Fibroblast of lung (primary cell): ENCODE data around the gene AK4. TPM values are rescaled to one million over a fixed set of nuclear protein-coding genes. Genes with fewer than 3 reads are reported as not detected.

ENCODE experiments used
- DNase-seq, 2 donors: peaks; one replicate each; pipeline versions ENCODE4 v3.0.0 to v3.0.0-alpha.2; 2010; ENCODE audit warnings: low read depth in 2 of 2
- H2AFZ ChIP-seq: 2 replicates; pipeline ENCODE4 v1.5.1; 2012; ENCODE audit warnings: low read length, control low read depth, inconsistent platforms
- H3K27ac ChIP-seq: 2 replicates; pipeline ENCODE4 v1.5.1; 2011; ENCODE audit warnings: low read length, control low read depth; ENCODE audit not compliant: insufficient read depth
- H3K27me3 ChIP-seq: 2 replicates; pipeline ENCODE4 v1.5.1; 2011; ENCODE audit warnings: mild to moderate bottlenecking, low read length; ENCODE audit not compliant: control insufficient read depth, insufficient read depth
- H3K36me3 ChIP-seq: 2 replicates; pipeline ENCODE4 v1.5.1; 2011; ENCODE audit warnings: low read length; ENCODE audit not compliant: control insufficient read depth, insufficient read depth
- H3K4me1 ChIP-seq: 2 replicates; pipeline ENCODE4 v1.5.1; 2011; ENCODE audit warnings: low read length; ENCODE audit not compliant: control insufficient read depth, insufficient read depth; ENCODE audit errors: extremely low read depth
- H3K4me2 ChIP-seq: 2 replicates; pipeline ENCODE4 v1.5.1; 2011; ENCODE audit warnings: low read length, control low read depth; ENCODE audit not compliant: insufficient read depth; ENCODE audit errors: extremely low read depth
- H3K4me3 ChIP-seq, 4 experiments: fragments of 200-600 bp in 1 of 4; sonication (generic) in 1 of 4; replicated peaks in 1 of 4; 2 replicates each; pipeline ENCODE4 v1.5.1; 2011 to 2016; ENCODE audit warnings: low read length in 4 of 4, low read depth in 3 of 4, mild to moderate bottlenecking in 3 of 4, control low read depth in 2 of 4, inconsistent platforms in 1 of 4, mixed read lengths in 1 of 4; ENCODE audit not compliant: insufficient read depth in 1 of 4; ENCODE audit errors: control extremely low read depth in 1 of 4
- H3K79me2 ChIP-seq: 2 replicates; pipeline ENCODE4 v1.5.1; 2012; ENCODE audit warnings: mild to moderate bottlenecking, low read length, inconsistent platforms; ENCODE audit not compliant: control insufficient read depth, insufficient read depth
- H3K9ac ChIP-seq: 2 replicates; pipeline ENCODE4 v1.5.1; 2011; ENCODE audit warnings: mild to moderate bottlenecking, low read length, control low read depth; ENCODE audit not compliant: insufficient read depth
- H3K9me3 ChIP-seq: 2 replicates; pipeline ENCODE4 v1.5.1; 2012; ENCODE audit warnings: low read depth, low read length; ENCODE audit not compliant: control insufficient read depth, insufficient read depth
- H4K20me1 ChIP-seq: 2 replicates; pipeline ENCODE4 v1.5.1; 2011; ENCODE audit warnings: low read length; ENCODE audit not compliant: control insufficient read depth, insufficient read depth; ENCODE audit errors: extremely low read depth
- EZH2 ChIP-seq: IDR thresholded peaks from 2 replicates; pipeline ENCODE4 v1.5.1; 2012; ENCODE audit warnings: low read length, control low read depth, mild to moderate bottlenecking; ENCODE audit errors: missing control alignments
- polyA plus RNA-seq, 2 donors: library from polyadenylated mRNA; depleted of rRNA in 1 of 2; stranded (reverse) in 1 of 2; unstranded in 1 of 2; fragments of >200 nt; gene quantifications; 2 replicates each; pipeline ENCODE4 v1.2.1, GENCODE V29; 2011 to 2012; ENCODE audit warnings: missing spikeins in 1 of 2
- total RNA-seq: library from RNA; depleted of rRNA; stranded (reverse); fragments of >200 nt; gene quantifications from 2 replicates; pipeline ENCODE4 v1.2.1, GENCODE V29; 2014
- TF ChIP-seq, protein P1 (sequence below), 2 donors: IDR thresholded peaks in 1 of 2; conservative IDR thresholded peaks in 1 of 2; 1 replicate in 1 of 2; 2 replicates in 1 of 2; pipeline ENCODE4 v1.5.1; 2011 to 2012; ENCODE audit warnings: low read length in 2 of 2, control low read depth in 1 of 2, inconsistent platforms in 1 of 2, low read depth in 1 of 2, mild to moderate bottlenecking in 1 of 2

AK4 gene
- total and polyA plus RNA-seq, 2 donors (not counting 1 experiment from before 2014, with no cell fraction given): 6.3 to 49.3 TPM

DNA sequence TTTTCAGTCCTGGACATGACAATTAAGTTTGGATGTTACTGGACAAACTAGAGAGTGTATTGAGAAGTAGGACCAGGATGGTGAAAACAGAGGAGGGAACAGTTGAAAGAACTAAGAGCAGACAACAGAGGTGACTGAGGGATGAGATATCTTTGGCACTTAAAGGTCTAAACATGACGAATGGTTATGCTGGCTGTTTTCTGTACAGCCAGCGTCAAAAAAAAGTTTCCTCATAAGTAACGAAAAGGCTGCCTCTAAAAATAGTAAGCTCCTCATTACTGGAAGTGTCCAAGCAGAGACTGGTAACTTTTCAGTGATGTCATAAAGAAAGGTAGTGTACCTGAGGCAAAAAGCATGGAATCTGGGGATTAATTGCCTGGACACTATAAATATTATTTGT lies 35.2 kb upstream of the AK4 start:
- no peak overlapping the region for H3K27ac ChIP-seq
- H3K36me3 ChIP-seq: no peaks in the 10 kb centered on the region
- no peak overlapping the region for H3K4me2 ChIP-seq
- no peaks in the 10 kb centered on the region for H3K4me1 ChIP-seq
- no peak for DNase-seq
- TF ChIP-seq EZH2: no peak
- TF ChIP-seq, protein P1, sequence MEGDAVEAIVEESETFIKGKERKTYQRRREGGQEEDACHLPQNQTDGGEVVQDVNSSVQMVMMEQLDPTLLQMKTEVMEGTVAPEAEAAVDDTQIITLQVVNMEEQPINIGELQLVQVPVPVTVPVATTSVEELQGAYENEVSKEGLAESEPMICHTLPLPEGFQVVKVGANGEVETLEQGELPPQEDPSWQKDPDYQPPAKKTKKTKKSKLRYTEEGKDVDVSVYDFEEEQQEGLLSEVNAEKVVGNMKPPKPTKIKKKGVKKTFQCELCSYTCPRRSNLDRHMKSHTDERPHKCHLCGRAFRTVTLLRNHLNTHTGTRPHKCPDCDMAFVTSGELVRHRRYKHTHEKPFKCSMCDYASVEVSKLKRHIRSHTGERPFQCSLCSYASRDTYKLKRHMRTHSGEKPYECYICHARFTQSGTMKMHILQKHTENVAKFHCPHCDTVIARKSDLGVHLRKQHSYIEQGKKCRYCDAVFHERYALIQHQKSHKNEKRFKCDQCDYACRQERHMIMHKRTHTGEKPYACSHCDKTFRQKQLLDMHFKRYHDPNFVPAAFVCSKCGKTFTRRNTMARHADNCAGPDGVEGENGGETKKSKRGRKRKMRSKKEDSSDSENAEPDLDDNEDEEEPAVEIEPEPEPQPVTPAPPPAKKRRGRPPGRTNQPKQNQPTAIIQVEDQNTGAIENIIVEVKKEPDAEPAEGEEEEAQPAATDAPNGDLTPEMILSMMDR (conservative IDR thresholded peaks at IDR 0.05 in 1 of 2, IDR thresholded peaks at IDR 0.05 in 1 of 2; ENCODE audit: low read depth in 1 of 2, low read length in 2 of 2): no peak
- H3K9me3 ChIP-seq: no peaks in the 10 kb centered on the region
- H3K79me2 ChIP-seq: no peaks in the 10 kb centered on the region
- H3K27me3 ChIP-seq: no peaks in the 10 kb centered on the region
- no peak overlapping the region for H3K9ac ChIP-seq
- no peak overlapping the region for H3K4me3 ChIP-seq
- H2AFZ ChIP-seq: no peak overlapping the region
- no peaks in the 10 kb centered on the region for H4K20me1 ChIP-seq

DNA sequence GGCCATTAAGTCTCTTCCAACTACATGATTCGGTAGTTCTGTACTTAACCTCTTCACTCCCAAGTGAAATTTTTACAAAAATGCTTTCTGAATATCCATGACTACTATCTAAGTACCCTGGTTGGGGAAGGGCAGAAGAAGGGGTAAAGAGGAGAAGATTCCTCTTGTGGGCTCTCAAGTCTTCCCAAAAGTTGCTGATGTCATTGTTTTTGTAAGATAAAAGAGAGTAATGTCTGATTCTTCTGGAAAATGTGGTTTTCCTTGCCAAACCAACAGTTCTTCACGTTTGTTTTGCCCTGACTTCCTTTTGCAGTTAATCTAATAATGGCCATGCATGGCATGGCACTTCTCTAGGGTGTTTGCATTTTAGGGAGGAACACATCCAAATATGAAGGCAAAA lies 34.7 kb upstream of the AK4 start:
- peak in 1 of 2 donors; percentile 12 for DNase-seq
- Histone ChIP-seq H3K79me2 (no peaks in the 10 kb centered on the region), H3K4me1 (no peaks in the 10 kb centered on the region), H4K20me1 (no peaks in the 10 kb centered on the region), H3K36me3 (no peaks in the 10 kb centered on the region), H3K9ac (no peak overlapping the region), H3K4me3 (no peak overlapping the region), H3K4me2 (no peak overlapping the region), H3K27me3 (no peaks in the 10 kb centered on the region), H3K27ac (no peak overlapping the region), H2AFZ (no peak overlapping the region), H3K9me3 (no peaks in the 10 kb centered on the region)
- TF ChIP-seq, protein P1 (conservative IDR thresholded peaks at IDR 0.05 in 1 of 2, IDR thresholded peaks at IDR 0.05 in 1 of 2; ENCODE audit: low read depth in 1 of 2, low read length in 2 of 2): no peak
- TF ChIP-seq EZH2: no peak

DNA sequence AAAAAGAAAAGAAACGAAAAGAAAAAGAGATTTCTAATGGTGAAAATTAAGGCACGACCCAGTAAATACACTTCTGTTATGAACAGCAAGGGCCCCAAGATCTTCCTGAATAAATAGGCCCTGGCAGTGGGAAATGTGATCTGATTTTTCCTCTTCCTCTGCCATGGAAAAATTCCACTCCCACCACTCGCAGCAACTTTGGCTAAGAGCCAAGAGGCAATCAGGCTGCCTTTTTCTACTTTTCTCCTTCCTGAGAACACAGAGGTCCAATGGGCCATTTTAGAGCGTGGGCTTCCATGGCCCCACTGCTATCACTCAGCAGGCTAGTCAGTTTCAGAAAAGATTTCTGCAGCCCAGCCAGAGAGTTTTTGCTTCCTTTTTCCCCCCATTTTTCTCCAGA lies 33.7 kb upstream of the AK4 start:
- TF ChIP-seq, protein P1 (conservative IDR thresholded peaks at IDR 0.05 in 1 of 2, IDR thresholded peaks at IDR 0.05 in 1 of 2; ENCODE audit: low read depth in 1 of 2, low read length in 2 of 2): no peak
- no peak for TF ChIP-seq EZH2
- Histone ChIP-seq H3K9ac (no peak overlapping the region), H3K4me1 (no peaks in the 10 kb centered on the region), H3K36me3 (no peaks in the 10 kb centered on the region), H3K9me3 (no peaks in the 10 kb centered on the region), H3K4me2 (no peak overlapping the region), H3K79me2 (no peaks in the 10 kb centered on the region), H3K27ac (no peak overlapping the region), H4K20me1 (no peaks in the 10 kb centered on the region), H3K27me3 (no peaks in the 10 kb centered on the region), H3K4me3 (no peak overlapping the region), H2AFZ (no peak overlapping the region)
- peak in 1 of 2 donors; percentile 7 for DNase-seq
